Keratinocyte (primary cell): ENCODE results near the gene FRYL. TPM values are rescaled to one million over a fixed set of nuclear protein-coding genes. Genes with fewer than 3 reads are reported as not detected.

ENCODE experiments used
- DNase-seq: peaks from one replicate; pipeline ENCODE4 v3.0.0-alpha.2; 2011; ENCODE audit warnings: low read depth, missing footprints, low spot score
- FAIRE-seq: peaks from 2 replicates; lab custom pipeline; 2011; peaks lifted over from hg19 to GRCh38; lab: Jason Lieb, UNC
- H2AFZ ChIP-seq: 2 replicates; pipeline ENCODE4 v1.6.0; 2012; ENCODE audit warnings: low read length, control low read depth, inconsistent platforms; ENCODE audit not compliant: control insufficient read depth
- H3K27ac ChIP-seq: 2 replicates; pipeline ENCODE4 v1.5.1; 2011; ENCODE audit warnings: low read length; ENCODE audit not compliant: control insufficient read depth, insufficient read depth
- H3K27me3 ChIP-seq: 3 replicates; pipeline ENCODE4 v1.6.0; 2011; ENCODE audit warnings: low read length; ENCODE audit not compliant: control insufficient read depth, insufficient read depth; ENCODE audit errors: extremely low read depth
- H3K36me3 ChIP-seq, 2 experiments: 2 replicates in 1 of 2; 3 replicates in 1 of 2; pipeline ENCODE4 v1.5.1; 2011; ENCODE audit warnings: low read length in 2 of 2, mild to moderate bottlenecking in 1 of 2; ENCODE audit not compliant: control insufficient read depth in 2 of 2, insufficient read depth in 2 of 2; ENCODE audit errors: extremely low read depth in 1 of 2
- H3K4me1 ChIP-seq: 3 replicates; pipeline ENCODE4 v1.5.1; 2011; ENCODE audit warnings: low read length; ENCODE audit not compliant: control insufficient read depth, insufficient read depth; ENCODE audit errors: extremely low read depth
- H3K4me2 ChIP-seq: 3 replicates; pipeline ENCODE4 v1.6.0; 2011; ENCODE audit warnings: low read depth, low read length; ENCODE audit not compliant: control insufficient read depth, insufficient read depth; ENCODE audit errors: extremely low read depth
- H3K4me3 ChIP-seq, 3 experiments: fragments of 200-600 bp in 1 of 3; sonication (generic) in 1 of 3; 2 replicates in 2 of 3; 3 replicates in 1 of 3; pipeline ENCODE4 v1.5.1; 2011 to 2016; ENCODE audit warnings: low read length in 3 of 3, mild to moderate bottlenecking in 3 of 3, control low read depth in 2 of 3, inconsistent platforms in 1 of 3, low read depth in 1 of 3, mixed read lengths in 1 of 3, mixed run types in 1 of 3, moderate library complexity in 1 of 3; ENCODE audit not compliant: control insufficient read depth in 2 of 3, insufficient read depth in 2 of 3; ENCODE audit errors: extremely low read depth in 1 of 3
- H3K79me2 ChIP-seq: 2 replicates; pipeline ENCODE4 v1.6.0; 2012; ENCODE audit warnings: low read length; ENCODE audit not compliant: control insufficient read depth, insufficient read depth
- H3K9ac ChIP-seq: 3 replicates; pipeline ENCODE4 v1.6.0; 2011; ENCODE audit warnings: low read length; ENCODE audit not compliant: control insufficient read depth, insufficient read depth; ENCODE audit errors: extremely low read depth
- H3K9me1 ChIP-seq: 3 replicates; pipeline ENCODE4 v1.6.0; 2011; ENCODE audit warnings: low read length; ENCODE audit not compliant: control insufficient read depth, insufficient read depth; ENCODE audit errors: extremely low read depth
- H3K9me3 ChIP-seq: 2 replicates; pipeline ENCODE4 v1.5.1; 2012; ENCODE audit warnings: low read depth, low read length; ENCODE audit not compliant: control insufficient read depth
- H4K20me1 ChIP-seq: 3 replicates; pipeline ENCODE4 v1.6.0; 2011; ENCODE audit warnings: low read length; ENCODE audit not compliant: control insufficient read depth, insufficient read depth; ENCODE audit errors: extremely low read depth
- EZH2 ChIP-seq: IDR thresholded peaks from one replicate; pipeline ENCODE4 v1.6.1; 2012; ENCODE audit warnings: inconsistent platforms, mild to moderate bottlenecking, low read length, moderate library complexity
- dilution Hi-C: fragments of 300-500 bp; cut with MboI; formaldehyde crosslinking; loops from one replicate; pipeline ENCODE4 v1.7.0; 2020; ENCODE audit warnings: low sequenced_read_pairs; ENCODE audit not compliant: extremely low pct_ligation_motif_present
- polyA plus RNA-seq, 5 experiments: library from polyadenylated mRNA; depleted of rRNA in 3 of 5; stranded (reverse) in 3 of 5; stranded (forward) in 1 of 5; unstranded in 1 of 5; fragments of >200 nt; gene quantifications; 1 replicate in 1 of 5; 2 replicates in 3 of 5; 3 replicates in 1 of 5; pipeline versions ENCODE4 v1.2.1 to v1.2.3, GENCODE V29; 2011 to 2012; ENCODE audit warnings: missing spikeins in 2 of 5, low read depth in 1 of 5, low replicate concordance in 1 of 5
- TF ChIP-seq, protein P1 (sequence below), 3 experiments: IDR thresholded peaks in 1 of 3; conservative IDR thresholded peaks in 1 of 3; optimal IDR thresholded peaks in 1 of 3; 2 replicates in 2 of 3; 3 replicates in 1 of 3; pipeline versions ENCODE3 to v1.5.1; 2011; ENCODE audit warnings: low read length in 3 of 3, mild to moderate bottlenecking in 3 of 3, moderate library complexity in 2 of 3, control low read depth in 1 of 3, inconsistent platforms in 1 of 3; ENCODE audit not compliant: insufficient read depth in 2 of 3; ENCODE audit errors: extremely low read depth in 1 of 3

The FRYL gene
- polyA plus RNA-seq, 1 donor (not counting 4 experiments of a cell fraction or from before 2014, with no cell fraction given), result 40.4 TPM

DNA sequence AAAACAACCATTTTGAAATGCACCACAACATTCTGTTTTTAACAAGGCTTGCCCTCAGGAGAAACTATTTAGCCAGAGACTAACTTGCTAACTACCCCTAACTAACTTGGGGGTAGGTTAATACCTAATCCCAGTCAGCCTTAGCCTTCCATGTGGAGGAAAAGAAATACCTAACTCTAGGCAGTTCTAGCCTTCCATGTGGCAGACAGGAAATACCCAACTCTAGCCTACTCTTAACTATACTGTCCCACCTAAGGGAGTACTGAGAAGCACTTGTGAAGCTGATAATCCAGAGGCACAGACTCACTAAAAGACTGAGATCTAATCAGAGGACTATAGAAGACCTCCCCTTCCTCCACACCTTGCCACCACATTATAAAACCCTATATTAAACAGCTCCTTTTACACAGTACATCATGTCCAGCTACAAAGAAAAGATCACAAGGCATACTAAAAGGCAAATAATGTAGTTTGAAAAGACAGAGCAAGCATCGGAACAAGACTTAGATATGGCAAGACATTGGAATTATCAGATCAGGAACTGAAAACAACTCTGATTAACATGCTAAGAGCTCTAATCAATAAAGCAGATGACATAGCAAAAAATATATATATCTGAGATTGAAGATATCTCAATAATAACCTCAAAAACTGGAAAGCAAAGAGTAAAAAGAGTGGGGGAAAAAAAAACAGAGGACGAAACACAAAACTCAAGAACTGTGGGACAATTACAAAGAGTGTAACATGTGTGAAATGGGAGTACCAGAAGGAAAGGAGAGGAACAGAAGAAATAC is 52.2 kb downstream of the FRYL start:
- dilution Hi-C loops, result no loop called here

DNA sequence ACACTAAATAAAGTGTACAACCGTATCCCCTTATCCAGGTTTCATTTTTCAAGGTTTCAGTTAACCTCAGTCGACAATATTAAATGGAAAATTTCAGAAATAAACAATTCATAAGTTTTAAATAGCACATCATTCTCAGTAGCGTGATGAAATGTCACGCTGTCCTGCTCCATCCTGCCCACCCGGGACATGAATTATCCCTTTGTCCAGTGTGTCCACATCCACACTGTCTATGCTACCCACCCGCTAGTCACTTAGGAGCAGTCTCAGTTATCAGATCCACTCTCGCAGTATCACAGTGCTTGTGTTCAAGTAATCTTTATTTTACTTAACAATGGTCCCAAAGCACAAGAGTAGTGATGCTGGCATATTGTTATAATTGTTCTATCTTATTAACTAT is 54.7 kb downstream of the FRYL start:
- H3K36me3 ChIP-seq, result no peaks in the 10 kb centered on the region
- H3K27me3 ChIP-seq, result no peaks in the 10 kb centered on the region
- no peak overlapping the region for H3K9ac ChIP-seq
- H2AFZ ChIP-seq, result no peak overlapping the region
- peaks cover 92% of the 10 kb centered on the region for H3K79me2 ChIP-seq
- no peak overlapping the region for H3K4me3 ChIP-seq
- no peaks in the 10 kb centered on the region for H3K9me1 ChIP-seq
- DNase-seq (no peak), FAIRE-seq (no peak)
- no peaks in the 10 kb centered on the region for H4K20me1 ChIP-seq
- H3K27ac ChIP-seq, result no peak overlapping the region
- TF ChIP-seq EZH2, result no peak
- TF ChIP-seq, protein P1, sequence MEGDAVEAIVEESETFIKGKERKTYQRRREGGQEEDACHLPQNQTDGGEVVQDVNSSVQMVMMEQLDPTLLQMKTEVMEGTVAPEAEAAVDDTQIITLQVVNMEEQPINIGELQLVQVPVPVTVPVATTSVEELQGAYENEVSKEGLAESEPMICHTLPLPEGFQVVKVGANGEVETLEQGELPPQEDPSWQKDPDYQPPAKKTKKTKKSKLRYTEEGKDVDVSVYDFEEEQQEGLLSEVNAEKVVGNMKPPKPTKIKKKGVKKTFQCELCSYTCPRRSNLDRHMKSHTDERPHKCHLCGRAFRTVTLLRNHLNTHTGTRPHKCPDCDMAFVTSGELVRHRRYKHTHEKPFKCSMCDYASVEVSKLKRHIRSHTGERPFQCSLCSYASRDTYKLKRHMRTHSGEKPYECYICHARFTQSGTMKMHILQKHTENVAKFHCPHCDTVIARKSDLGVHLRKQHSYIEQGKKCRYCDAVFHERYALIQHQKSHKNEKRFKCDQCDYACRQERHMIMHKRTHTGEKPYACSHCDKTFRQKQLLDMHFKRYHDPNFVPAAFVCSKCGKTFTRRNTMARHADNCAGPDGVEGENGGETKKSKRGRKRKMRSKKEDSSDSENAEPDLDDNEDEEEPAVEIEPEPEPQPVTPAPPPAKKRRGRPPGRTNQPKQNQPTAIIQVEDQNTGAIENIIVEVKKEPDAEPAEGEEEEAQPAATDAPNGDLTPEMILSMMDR (optimal IDR thresholded peaks at IDR 0.05 in 1 of 3, IDR thresholded peaks at IDR 0.05 in 1 of 3, conservative IDR thresholded peaks at IDR 0.05 in 1 of 3; ENCODE audit: extremely low read depth in 1 of 3, insufficient read depth in 2 of 3, low read length in 3 of 3), result no peak
- peaks cover 21% of the 10 kb centered on the region for H3K4me1 ChIP-seq
- H3K4me2 ChIP-seq, result no peak overlapping the region
- H3K9me3 ChIP-seq, result no peaks in the 10 kb centered on the region
- dilution Hi-C loops, result no loop called here

More for the DNA sequence above, 52.2 kb downstream of the FRYL start:
- Histone ChIP-seq H4K20me1 (no peaks in the 10 kb centered on the region), H3K4me1 (peaks cover 21% of the 10 kb centered on the region), H3K9me3 (no peaks in the 10 kb centered on the region), H3K4me3 (no peak overlapping the region), H3K9ac (no peak overlapping the region), H3K27me3 (no peaks in the 10 kb centered on the region), H3K79me2 (peaks cover 89% of the 10 kb centered on the region), H3K4me2 (no peak overlapping the region), H3K36me3 (no peaks in the 10 kb centered on the region), H2AFZ (no peak overlapping the region), H3K9me1 (no peaks in the 10 kb centered on the region), H3K27ac (peak overlapping the region; percentile 74)
- no peak for FAIRE-seq
- no peak for DNase-seq
- TF ChIP-seq, protein P1 (optimal IDR thresholded peaks at IDR 0.05 in 1 of 3, IDR thresholded peaks at IDR 0.05 in 1 of 3, conservative IDR thresholded peaks at IDR 0.05 in 1 of 3; ENCODE audit: extremely low read depth in 1 of 3, insufficient read depth in 2 of 3, low read length in 3 of 3), result no peak
- TF ChIP-seq EZH2, result no peak
